Skeletal muscle cell (primary cell): Measurements from ENCODE around the gene AADACL4.
A peak's percentile ranks its signal among the peaks of the same experiment; 100 is the strongest.

ENCODE experiments used
- DNase-seq: peaks from one replicate; pipeline ENCODE4 v3.0.0-alpha.2; 2010; ENCODE audit warnings: low read depth
- H3K4me3 ChIP-seq: 2 replicates; pipeline ENCODE4 v1.5.1; 2011; ENCODE audit warnings: low read depth, mild to moderate bottlenecking, control low read depth, low read length, moderate library complexity

AADACL4 gene

DNA sequence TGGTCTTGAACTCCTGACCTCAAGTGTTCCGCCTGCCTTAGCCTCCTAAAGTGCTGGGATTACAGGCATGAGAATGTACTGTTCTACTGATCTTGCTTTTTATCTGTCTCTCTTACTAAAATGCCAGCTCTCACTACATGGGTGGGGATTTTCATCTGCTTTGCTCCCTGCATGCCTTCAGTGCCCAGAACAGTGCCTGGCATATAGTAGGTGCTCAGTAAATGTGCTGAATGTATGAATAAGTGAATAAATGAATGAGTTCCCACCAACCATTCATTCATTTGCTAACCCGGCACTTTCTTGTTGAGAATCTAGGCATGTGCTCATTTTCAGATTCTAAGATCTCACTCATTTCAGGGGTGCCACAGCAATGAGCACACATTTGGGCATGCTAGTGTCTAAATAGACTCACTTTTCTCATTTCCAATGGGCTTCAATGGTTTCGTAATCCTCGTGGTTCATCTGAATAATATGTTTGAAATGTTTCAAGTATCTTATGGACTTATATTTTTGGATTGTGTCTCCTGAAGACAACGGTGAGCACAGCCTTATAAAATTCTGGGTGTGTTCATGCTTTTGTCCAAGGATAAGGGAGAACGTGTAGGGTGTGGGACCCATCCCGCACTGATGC, 33.5 kb upstream of the AADACL4 start:
- H3K4me3 ChIP-seq = no peak overlapping the region
- no peak for DNase-seq

DNA sequence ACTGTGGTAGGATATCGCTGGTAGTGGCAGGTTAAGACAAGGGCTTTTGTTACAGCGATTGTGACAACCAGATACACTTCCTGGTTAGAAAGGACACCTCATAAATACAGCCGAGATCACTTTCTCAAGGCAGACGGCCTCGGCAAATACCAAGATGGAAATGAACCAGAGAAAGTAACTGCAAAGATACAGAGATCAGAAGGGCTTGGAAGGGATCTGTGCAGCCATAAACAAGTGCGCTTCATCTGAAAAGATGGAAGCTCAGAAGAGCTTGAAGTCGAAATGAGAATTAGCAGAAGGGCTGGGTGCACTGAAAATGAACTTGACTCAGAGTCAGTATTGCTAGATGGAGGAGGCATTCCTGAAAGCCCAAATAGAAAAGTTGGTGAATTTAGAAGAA, 32.9 kb upstream of the AADACL4 start:
- no peak for DNase-seq
- no peak overlapping the region for H3K4me3 ChIP-seq

- DNase-seq = no peak
- H3K4me3 ChIP-seq = no peak overlapping the region
Observed at GRCh38 chr1:12613180-12613579, 30.7 kb upstream of the AADACL4 start.

DNA sequence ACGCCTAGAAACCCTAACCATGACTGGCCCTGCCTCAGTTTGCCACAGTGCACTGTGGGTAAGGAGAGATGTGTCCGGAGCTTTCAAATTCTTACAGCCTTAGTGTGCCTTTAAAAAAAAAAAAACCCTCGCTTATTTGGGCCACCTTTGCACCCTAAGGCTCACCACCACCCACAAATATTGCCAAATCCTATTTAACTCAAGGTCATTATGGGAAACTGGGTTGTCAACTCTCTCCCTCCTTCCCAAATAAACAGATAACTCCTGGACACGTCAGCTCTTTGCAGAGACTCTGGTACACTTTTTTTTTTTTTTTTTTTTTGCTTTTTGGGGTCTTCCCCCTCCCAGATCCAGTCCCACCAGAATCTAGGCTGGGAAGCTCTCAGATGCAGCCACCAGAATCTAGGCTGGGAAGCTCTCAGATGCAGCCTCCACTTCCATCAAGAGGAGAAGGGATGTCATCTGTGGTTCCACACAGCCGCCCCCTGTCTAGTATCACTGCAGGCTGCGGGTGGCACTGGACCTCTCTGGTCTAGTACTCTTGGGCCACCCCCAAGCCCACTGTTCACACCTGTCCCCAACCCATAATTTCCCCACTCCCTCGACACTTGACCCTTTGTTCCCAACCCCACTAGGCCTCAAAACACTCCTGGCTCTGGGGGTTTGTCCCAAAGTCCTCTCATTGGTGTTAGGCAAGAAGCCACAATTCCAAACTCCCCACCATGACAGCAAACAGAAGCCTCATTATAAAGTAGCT, 29.3 kb upstream of the AADACL4 start:
- DNase-seq = no peak
- no peak overlapping the region for H3K4me3 ChIP-seq

- H3K4me3 ChIP-seq = peak overlapping the region; percentile 57
- no peak for DNase-seq
Observed at GRCh38 chr1:12615159-12615864, 28.6 kb upstream of the AADACL4 start.

GRCh38 chr1:12615865-12616708, 27.8 kb upstream of the AADACL4 start:
- H3K4me3 ChIP-seq = peak overlapping the region; percentile 57
- no peak for DNase-seq

GRCh38 chr1:12616709-12617373, 27.0 kb upstream of the AADACL4 start:
- no peak for DNase-seq
- peak overlapping the region; percentile 57 for H3K4me3 ChIP-seq

- H3K4me3 ChIP-seq = peak overlapping the region; percentile 57
- DNase-seq = no peak
Observed at GRCh38 chr1:12617511-12617900, 26.4 kb upstream of the AADACL4 start.

DNA sequence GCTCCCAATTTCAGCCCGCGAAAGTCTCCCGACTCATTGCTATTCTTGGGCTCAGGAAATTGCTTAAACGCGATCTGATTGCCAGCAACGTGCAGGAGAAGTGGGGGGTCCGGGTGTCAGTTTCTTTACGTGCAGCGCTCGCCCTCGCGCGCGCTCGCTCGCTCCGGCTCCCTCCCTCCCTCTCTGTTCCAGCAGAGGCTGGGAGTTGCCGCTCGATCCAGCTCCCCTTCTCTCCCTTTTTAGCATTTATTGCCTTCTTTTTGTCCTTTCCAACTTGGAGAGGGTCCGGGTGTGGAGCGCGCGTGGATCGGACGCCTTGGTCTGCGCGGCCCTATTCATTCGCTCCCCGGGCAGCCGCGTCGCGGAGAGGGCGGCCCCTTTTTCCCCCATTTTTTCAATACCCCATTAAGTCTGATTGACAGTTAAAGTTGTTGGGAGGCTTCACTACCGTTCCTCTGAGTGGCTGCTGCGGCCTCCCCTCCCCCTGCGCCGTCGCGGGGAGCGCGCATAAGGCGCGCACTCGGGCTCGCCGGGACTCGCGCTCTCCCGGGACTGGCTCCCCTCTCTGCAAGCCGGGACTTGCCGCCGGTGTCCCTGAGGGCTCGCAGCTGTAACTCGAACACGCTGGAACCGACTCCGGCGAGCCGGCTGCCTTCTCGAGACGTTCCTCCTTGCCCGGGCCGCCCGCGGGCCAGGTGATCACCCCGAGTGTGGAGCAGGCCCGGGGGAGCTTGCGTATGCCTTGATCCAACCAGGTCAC, 25.8 kb upstream of the AADACL4 start, which contains the start of gene DHRS3:
Gene DHRS3, minus strand, starts transcription at position 310 of the 760 bp plus-strand sequence. CDS start 862 bp downstream, outside the sequence.
- H3K4me3 ChIP-seq = peak within 1 kb of the TSS; percentile 57
- DNase-seq = no peak

GRCh38 chr1:12618661-12618964, 25.3 kb upstream of the AADACL4 start:
- DNase-seq = no peak
- peak overlapping the region; percentile 57 for H3K4me3 ChIP-seq

- no peak for DNase-seq
- H3K4me3 ChIP-seq = peak overlapping the region; percentile 57
Observed at GRCh38 chr1:12618965-12619791, 24.7 kb upstream of the AADACL4 start.

GRCh38 chr1:12619792-12620487, 23.9 kb upstream of the AADACL4 start:
- no peak for DNase-seq
- H3K4me3 ChIP-seq = no peak overlapping the region

DNA sequence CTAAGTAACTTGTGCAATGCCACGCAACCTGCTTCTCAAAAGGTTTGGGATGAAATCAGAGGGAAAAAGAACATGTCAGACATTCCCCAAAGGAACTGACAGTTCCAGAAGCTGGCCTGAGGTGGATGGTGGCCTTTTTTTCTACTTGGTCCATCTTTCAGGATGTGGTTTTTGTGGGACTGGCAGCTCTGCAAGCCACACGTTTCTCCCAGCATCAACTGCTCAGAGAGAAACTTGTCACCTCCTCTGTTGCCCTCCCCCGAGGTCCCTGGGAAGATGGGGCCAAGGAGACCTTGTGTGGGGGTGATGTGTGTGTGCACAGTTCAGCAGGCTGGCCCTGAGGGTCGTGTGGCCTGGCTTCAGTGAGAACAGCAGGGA, 23.4 kb upstream of the AADACL4 start:
- no peak for DNase-seq

GRCh38 chr1:12620931-12621330, 23.0 kb upstream of the AADACL4 start:
- no peak overlapping the region for H3K4me3 ChIP-seq
- DNase-seq = no peak

More for the DNA sequence above, 23.4 kb upstream of the AADACL4 start:
- H3K4me3 ChIP-seq = no peak overlapping the region

DNA sequence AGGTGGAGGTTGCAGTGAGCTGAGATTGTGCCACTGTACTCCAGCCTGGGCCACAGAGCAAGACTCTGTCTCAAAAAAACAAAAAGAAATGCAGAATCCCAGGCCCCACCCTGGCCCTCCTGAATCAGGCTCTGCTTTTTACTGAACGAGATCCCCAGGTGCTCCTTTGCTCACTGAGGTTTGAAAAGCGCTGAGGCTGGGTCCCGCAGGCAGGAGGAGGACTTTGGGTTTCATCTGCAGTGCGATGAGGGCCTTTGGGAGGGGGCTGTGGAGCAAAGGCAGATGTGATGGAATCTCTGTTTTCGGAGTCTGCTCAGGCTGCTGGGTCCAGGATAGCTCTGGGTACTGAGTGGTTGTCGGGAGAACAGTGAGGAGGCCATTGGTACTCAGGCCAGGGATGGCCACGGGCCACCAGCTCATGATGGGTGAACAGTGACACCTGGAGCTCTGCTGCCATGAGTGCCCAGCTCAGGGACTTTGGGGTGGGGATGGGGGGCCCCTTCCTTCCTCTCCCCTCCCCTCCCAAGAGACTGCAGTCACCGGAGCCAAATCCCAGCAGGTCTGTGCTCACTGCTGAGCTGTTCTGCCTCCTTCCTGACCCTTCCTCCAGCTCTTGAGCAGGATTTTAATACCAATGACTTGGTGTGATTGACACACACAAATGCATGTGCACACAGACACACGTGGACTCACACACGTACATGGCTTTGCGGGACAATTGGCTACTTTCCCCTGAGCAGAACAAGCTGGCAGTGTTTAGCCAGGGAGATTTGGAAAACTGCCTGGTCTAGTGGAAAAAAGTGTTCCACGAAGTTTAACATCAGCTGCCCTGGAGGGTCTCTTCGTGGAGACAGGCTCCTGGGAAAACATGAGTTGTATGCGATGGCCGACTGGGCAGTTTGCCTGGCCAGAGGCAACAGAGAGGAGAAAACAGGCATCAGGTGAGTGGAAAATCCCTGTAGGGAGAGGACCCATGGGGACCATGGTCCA, 22.2 kb upstream of the AADACL4 start:
- DNase-seq = no peak
- H3K4me3 ChIP-seq = no peak overlapping the region

DNA sequence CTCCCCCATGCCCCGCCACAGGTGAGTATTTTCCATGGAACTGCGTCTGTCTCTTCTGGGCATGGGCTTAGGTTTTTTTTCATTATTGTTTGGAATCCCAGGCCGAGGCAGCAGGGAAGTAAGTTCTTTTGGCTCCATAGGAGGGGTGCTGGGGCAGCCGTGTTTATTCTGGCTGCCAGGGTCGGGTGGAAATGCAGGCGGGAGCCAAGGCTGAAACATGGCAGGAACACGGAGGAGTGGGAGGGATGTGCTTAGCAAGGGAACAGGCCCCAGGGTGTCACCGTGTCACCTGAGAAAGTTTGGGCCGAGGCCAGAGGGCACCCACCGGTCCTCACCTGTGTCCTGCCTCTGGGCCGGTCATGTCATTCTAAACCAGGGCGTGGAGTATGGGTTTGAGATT, 21.4 kb upstream of the AADACL4 start:
- DNase-seq = no peak
- H3K4me3 ChIP-seq = no peak overlapping the region
